Heart right ventricle (tissue), 16 donors: ENCODE results near the gene NXN. TPM values are rescaled to one million over a fixed set of nuclear protein-coding genes. Genes with fewer than 3 reads are reported as not detected.
"Not testable (repeated sequence)": the region's sequence is repeated elsewhere in the genome, so short reads cannot be mapped to it uniquely, and the experiment has no call there.

ENCODE experiments used
- ATAC-seq, 8 donors: fragments of 200-7000 bp; cut with Tn5 transposase; one replicate each; pipeline ENCODE4 v1.9.1; 2020; ENCODE audit warnings: mild to moderate bottlenecking in 8 of 8, moderate library complexity in 8 of 8, moderate number of reproducible peaks in 1 of 8
- DNase-seq, 2 donors: peaks; one replicate each; pipeline ENCODE4 v3.0.0-alpha.2; 2020
- H3K27ac ChIP-seq, 10 donors: fragments of 200-600 bp; sonication (generic) in 2 of 10; one replicate each; pipeline versions ENCODE4 v1.5.0 to v1.8.0; 2020 to 2022; ENCODE audit warnings: mild to moderate bottlenecking in 3 of 10
- H3K27me3 ChIP-seq, 7 donors: fragments of 200-600 bp; one replicate each; pipeline ENCODE4 v1.8.0; 2021 to 2022; ENCODE audit warnings: mild to moderate bottlenecking in 2 of 7
- H3K36me3 ChIP-seq, 9 donors: fragments of 200-600 bp; sonication (generic) in 1 of 9; one replicate each; pipeline versions ENCODE4 v1.5.0 to v1.8.0; 2020 to 2022; ENCODE audit warnings: mild to moderate bottlenecking in 2 of 9
- H3K4me1 ChIP-seq, 9 donors: fragments of 200-600 bp; sonication (generic) in 1 of 9; one replicate each; pipeline versions ENCODE4 v1.5.0 to v1.8.0; 2020 to 2022; ENCODE audit warnings: mild to moderate bottlenecking in 4 of 9
- H3K4me3 ChIP-seq, 10 donors: fragments of 200-600 bp; sonication (generic) in 2 of 10; one replicate each; pipeline versions ENCODE4 v1.5.0 to v1.8.0; 2020 to 2022; ENCODE audit warnings: mild to moderate bottlenecking in 7 of 10, moderate library complexity in 2 of 10
- H3K9me3 ChIP-seq, 11 donors: fragments of 200-600 bp in 10 of 11; sonication (generic) in 2 of 11; one replicate each; pipeline versions ENCODE4 v1.5.0 to v1.8.0; 2013 to 2022; ENCODE audit warnings: mild to moderate bottlenecking in 2 of 11, control low read depth in 1 of 11, moderate library complexity in 1 of 11
- CTCF ChIP-seq, 9 donors: fragments of 200-600 bp; sonication (generic) in 2 of 9; IDR thresholded peaks; one replicate each; pipeline versions ENCODE4 v1.5.0 to v1.8.0; 2021 to 2022; ENCODE audit warnings: antibody characterized with exemption in 9 of 9, mild to moderate bottlenecking in 5 of 9, moderate library complexity in 1 of 9
- WGBS, 2 donors: extraction: QIAGEN DNeasy Blood & Tissue Kit; methylation state at CpG; one replicate each; pipeline ENCODE4 v1.1.7; 2013; ENCODE audit warnings: inconsistent platforms in 1 of 2; 5-methylcytosine and 5-hydroxymethylcytosine counted together
- intact Hi-C, 10 donors: fragments of 100-400 bp; cut with DNase I; formaldehyde crosslinking; loops; one replicate each; pipeline versions ENCODE4 v1.11.1 to v1.14.2; 2022
- polyA plus RNA-seq, 2 donors: library from polyadenylated mRNA; stranded (reverse); fragments of 200-250 nt; gene quantifications; one replicate each; pipeline ENCODE4 v1.2.3, GENCODE V29; 2013
- total RNA-seq, 10 donors: library from RNA; stranded (reverse); fragmentation: NEBNext Ultra II Directional in 3 of 10; extraction: Animal tissue kit (Norgen Biotek cat#: 25700) in 3 of 10; gene quantifications; one replicate each; pipeline versions ENCODE4 v1.2.1 to v1.2.4, GENCODE V29; 2021 to 2023
- donor health status: Arrhythmogenic right ventricular cardiomyopathy.
- donor health status: ischemic (EF 13 %, LVEDD 7.1; RV severe dilation, severe dysfunction).
- donor health status: healthy with polysubstance abuse.
- donor health status: DM: no; HTN: yes; CAD: no.
- donor health status: DM: no; HTN: no; CAD: no.
- donor health status: ischemic (EF 25% LVEDD 6.9; RV normal size, moderate dysfunction).
- donor health status: ischemic (EF 25% LVEDD 5.7; RV mildly dilated, moderate dysfunction).
- donor health status: healthy.
- donor health status: DM: yes; HTN: yes; CAD: no.
- donor health status: Ischemic cardiomyopathy.
- donor health status: ischemic (EF 35%, LVEDD 5.7; RV mildly dilated, moderate dysfunction).
- donor health status: nonischemic (EF 11% LVEDD 7.7; RV severe dilation, severe dysfunction).
- donor health status: DM: yes; HTN: yes; CAD: no.
- donor health status: PGD.
- donor health status: ischemic (EF 29% LVEDD 5.4; RV normal size, mild dysfunction).
- donor health status: nonischemic (EF 23%, LVEDD 6.1; RV moderate dilation, normal function).

The NXN gene
- total and polyA plus RNA-seq, 12 donors, result 9.9 to 24.4 (median 15.9) TPM

- DNase-seq (no peak), ATAC-seq (no peak)
- Histone ChIP-seq H3K9me3 (no peaks in the 10 kb centered on the region), H3K4me3 (no peak overlapping the region), H3K4me1 (peaks cover 0 to 22% (median 0%) of the 10 kb centered on the region in 9 donors), H3K36me3 (no peaks in the 10 kb centered on the region), H3K27ac (no peak overlapping the region), H3K27me3 (peaks cover 0 to 23% (median 0%) of the 10 kb centered on the region in 7 donors)
- no peak for TF ChIP-seq CTCF (IDR thresholded peaks at IDR 0.05)
- WGBS, 2 donors, result 62 to 69% methylated on average over 6 of the region's 6 CpGs
- intact Hi-C loops, result no loop called here
These were observed 71.9 kb downstream of the NXN start for GRCh38 chr17:907725-908124.

- H3K9me3 ChIP-seq, H3K27ac ChIP-seq, H3K36me3 ChIP-seq, H3K4me3 ChIP-seq, ATAC-seq, intact Hi-C loops, DNase-seq: not testable (repeated sequence)
- Histone ChIP-seq H3K4me1 (peaks cover 9 to 37% (median 15%) of the 10 kb centered on the region in 9 donors), H3K27me3 (peaks cover 0 to 23% (median 0%) of the 10 kb centered on the region in 7 donors)
- 95% methylated on average over 6 of the region's 6 CpGs for WGBS, 2 donors
These were observed 73.9 kb downstream of the NXN start for GRCh38 chr17:905708-906107.

GRCh38 chr17:903691-904481 lies 75.7 kb downstream of the NXN start:
- Histone ChIP-seq H3K36me3 (no peaks in the 10 kb centered on the region), H3K4me3 (no peak overlapping the region), H3K27me3 (peaks cover 0 to 23% (median 0%) of the 10 kb centered on the region in 7 donors), H3K4me1 (peaks cover 5 to 35% (median 23%) of the 10 kb centered on the region in 9 donors), H3K27ac (peak overlapping the region in 1 of 10 donors; percentile 40), H3K9me3 (no peaks in the 10 kb centered on the region)
- no peak for ATAC-seq
- no peak for DNase-seq
- 78 to 82% methylated on average over 34 of the region's 34 CpGs for WGBS, 2 donors
- no peak for TF ChIP-seq CTCF (IDR thresholded peaks at IDR 0.05)
- intact Hi-C loops, result loop anchor here in 1 of 10 donors (5.0 kb wide), 1 partner anchor 73 kb away; the partner anchor contains the start of gene NXN

GRCh38 chr17:902463-902862 lies 77.1 kb downstream of the NXN start:
- intact Hi-C loops, result loop anchor here in 1 of 10 donors (5.0 kb wide), 1 partner anchor 75 kb away; the partner anchor contains the start of gene NXN
- Histone ChIP-seq H3K27me3 (peaks cover 0 to 23% (median 0%) of the 10 kb centered on the region in 7 donors), H3K9me3 (no peaks in the 10 kb centered on the region), H3K4me1 (peaks cover 5 to 33% (median 23%) of the 10 kb centered on the region in 9 donors), H3K4me3 (no peak overlapping the region), H3K27ac (peak overlapping the region in 5 of 10 donors; percentile 73 to 88 (median 86)), H3K36me3 (no peaks in the 10 kb centered on the region)
- DNase-seq (no peak), ATAC-seq (no peak)
- 96 to 97% methylated on average over 8 of the region's 8 CpGs for WGBS, 2 donors
- TF ChIP-seq CTCF (IDR thresholded peaks at IDR 0.05), result no peak
